Subcutaneous adipose tissue (tissue), 4 donors: ENCODE data around the gene LRRC74A. TPM values are rescaled to one million over a fixed set of nuclear protein-coding genes. Genes with fewer than 3 reads are reported as not detected.

Source experiments
- CTCF ChIP-seq: fragments of 450-650 bp; IDR thresholded peaks from one replicate; pipeline ENCODE4 v1.5.1; 2016; ENCODE audit warnings: low read depth, mild to moderate bottlenecking, control low read depth, antibody characterized with exemption, moderate library complexity
- total RNA-seq, 4 donors: library from RNA; depleted of rRNA; stranded (reverse); fragments of >200 nt; gene quantifications; one replicate each; pipeline ENCODE4 v1.1.0, GENCODE V29; 2016

The LRRC74A gene
- total RNA-seq, 4 donors from 2014 or later = not detected

DNA sequence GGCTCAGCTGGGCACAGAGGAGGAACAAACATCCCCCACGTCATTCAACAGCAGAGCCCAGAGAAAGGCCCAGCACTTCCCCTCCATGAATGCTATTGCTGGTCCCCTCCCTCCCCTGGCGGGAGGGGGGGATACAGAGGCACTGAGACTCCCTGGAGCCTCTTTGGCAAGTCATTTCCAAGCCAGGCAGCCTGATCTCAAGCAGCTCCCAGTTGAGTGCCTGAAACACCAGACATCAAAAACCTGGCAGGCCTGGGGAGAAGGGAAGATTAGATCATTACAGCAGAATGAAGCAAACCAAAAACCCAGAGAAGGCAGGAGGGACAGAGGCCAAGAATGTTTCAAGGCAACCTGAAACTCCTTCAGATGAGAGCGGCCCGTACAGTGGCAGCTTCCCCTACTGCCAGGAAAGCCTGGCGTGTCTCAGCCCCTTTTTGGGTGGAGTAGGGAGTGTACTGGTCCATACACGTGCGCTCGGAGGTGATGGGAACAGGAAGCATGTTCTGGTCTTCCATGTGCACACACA, 92.1 kb downstream of the LRRC74A start:
- TF ChIP-seq CTCF = no peak

GRCh38 chr14:76918782-76919394, 92.7 kb downstream of the LRRC74A start:
- no peak for TF ChIP-seq CTCF

Other genes starting within 250 kb of the LRRC74A start
- 10 to 100 TPM in 2 of 4 donors, 1 to 10 TPM in 2; 2.4 to 11.4 (median 8.5) TPM for gene VASH1, start 64.9 kb upstream of the LRRC74A start, total RNA-seq
- gene ANGEL1, start 13.5 kb upstream of the LRRC74A start, total RNA-seq = 10 to 100 TPM; 10.9 to 23.8 (median 17.4) TPM
- 10 to 100 TPM; 14.0 to 76.7 (median 26.1) TPM for gene IRF2BPL, start 202.3 kb downstream of the LRRC74A start, total RNA-seq